GM21825 (cell line): ENCODE results near the gene GPR149.

Experiments
- ATAC-seq: cut with Tn5 transposase; IDR thresholded peaks from one replicate; pipeline ENCODE4 v1.9.1; 2021; ENCODE audit warnings: mild to moderate bottlenecking, moderate library complexity; ENCODE audit not compliant: unreplicated experiment

The GPR149 gene

DNA sequence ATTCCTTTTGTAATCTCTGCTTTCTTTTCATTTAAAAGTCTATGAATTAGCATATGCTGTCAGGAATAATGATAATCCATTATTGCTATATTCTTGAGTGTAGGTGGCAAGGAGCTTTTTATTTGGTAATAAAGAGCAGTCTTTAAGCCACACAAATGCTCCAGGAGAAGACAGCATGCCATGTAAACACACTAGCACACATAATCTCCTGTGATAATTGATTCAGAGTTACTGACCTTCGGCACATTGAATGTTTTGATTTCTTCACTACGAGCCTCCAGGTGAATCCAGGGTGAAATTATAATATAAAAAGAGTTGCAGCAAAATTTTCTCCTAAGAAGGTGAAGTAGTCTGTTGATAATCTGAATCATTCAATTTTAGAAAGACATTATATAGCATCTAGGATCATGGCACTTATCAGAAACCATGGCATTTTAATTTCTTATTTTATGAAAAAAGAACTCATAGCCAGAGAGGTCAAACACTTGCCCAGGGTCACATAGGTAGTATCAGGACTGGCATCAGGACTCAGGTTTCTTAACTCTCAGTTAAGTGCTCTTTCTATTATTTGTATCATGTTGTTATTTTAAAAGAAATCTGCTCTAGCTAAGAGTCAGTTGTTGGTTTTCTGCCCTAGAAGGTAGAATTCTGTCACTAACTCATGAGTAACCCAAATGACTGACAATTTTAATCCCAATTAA is 84.4 kb downstream of the GPR149 start:
- no peak for ATAC-seq

DNA sequence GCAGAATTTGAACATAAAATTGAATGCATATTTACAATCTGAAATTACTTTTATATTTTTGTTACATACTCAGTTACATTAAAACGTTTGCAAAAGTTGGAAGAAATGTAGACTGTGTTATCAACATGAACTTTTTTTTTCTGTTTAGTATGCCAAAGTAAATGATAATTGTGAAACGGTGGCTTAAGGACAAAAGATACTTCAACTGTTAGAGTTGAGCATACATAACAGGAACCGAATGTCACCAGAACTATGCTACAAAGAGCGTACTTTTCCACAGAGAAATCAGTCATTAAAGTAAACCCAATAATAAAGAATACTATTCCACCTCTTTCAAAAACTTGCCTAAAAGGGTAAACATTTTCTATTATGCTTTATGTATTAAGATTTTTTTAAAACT is 91.4 kb downstream of the GPR149 start:
- ATAC-seq = no peak

DNA sequence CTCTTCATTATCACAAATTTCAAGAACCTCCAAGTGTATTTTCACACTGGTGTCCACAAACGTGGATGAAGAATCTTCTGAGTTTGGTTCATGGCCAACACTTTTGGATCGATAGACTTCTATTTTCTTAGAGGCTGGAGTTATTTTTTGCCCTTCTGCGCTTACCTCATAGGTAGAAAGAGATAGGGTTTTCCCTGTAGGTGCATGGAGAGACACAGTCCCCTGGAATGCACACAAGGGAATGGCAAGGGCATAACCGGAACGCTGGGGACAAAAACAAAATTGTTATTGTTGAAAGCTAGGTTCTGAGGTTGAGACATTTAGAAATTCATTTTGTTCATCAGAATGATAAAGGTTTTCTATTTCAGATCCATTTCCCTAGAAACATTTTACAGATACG is 92.0 kb downstream of the GPR149 start:
- ATAC-seq = no peak

DNA sequence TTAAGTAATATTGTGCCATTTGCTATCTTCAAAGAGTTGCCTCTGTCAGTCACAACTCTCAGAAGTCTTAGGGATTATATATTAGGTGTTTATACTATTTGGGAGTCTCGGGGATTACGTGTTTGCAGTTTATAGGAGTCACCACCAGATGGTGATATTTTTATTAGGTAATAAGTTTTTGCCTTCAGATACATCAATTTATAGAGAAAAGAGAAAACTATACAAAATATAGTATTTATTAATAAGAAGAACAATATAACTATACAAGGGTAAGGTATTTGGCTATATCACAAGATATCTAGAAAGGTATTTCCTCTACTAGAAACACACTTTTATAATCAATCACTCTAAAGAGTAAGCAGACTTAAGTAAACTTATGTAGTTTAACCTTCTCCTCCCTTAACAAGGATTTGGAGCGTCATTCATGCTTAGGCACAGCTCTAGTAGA is 95.0 kb downstream of the GPR149 start:
- no peak for ATAC-seq

DNA sequence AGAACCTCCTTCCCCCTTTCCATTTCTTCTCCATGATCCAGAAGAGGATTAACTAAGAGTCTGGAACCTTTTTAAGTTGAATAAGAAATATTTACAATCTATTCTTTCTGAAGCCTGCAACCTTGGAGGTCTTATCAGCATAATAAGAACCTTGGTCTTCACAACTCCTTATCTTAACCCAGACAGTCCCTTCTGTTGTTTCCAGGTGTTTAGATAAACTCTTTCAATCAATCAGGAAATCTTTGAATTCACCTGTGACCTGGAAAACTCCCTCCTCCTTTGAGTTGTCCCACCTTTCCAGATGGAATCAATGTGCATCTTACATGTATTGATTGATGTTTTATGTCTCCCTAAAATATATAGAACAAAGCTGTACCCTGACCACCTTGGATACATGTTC is 102.1 kb downstream of the GPR149 start:
- ATAC-seq = no peak

DNA sequence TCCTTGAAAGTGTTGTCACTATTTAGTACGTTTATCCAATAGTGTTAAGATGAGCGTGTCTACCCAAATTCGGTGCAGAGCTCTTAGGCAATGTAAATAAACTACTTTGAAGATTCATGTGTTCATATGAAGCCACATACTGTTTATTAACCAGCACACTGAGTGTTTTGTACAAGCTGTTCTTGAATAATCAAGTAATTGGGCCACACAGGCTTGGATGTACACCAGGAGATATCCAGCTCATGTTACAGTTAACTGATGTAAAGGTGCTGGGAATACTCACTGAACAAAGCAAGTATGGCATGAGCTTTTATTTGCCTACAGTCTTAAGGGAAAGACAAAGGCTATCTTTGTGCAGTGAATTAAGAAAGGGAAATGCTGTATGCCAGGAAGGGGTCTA is 105.1 kb downstream of the GPR149 start:
- no peak for ATAC-seq

DNA sequence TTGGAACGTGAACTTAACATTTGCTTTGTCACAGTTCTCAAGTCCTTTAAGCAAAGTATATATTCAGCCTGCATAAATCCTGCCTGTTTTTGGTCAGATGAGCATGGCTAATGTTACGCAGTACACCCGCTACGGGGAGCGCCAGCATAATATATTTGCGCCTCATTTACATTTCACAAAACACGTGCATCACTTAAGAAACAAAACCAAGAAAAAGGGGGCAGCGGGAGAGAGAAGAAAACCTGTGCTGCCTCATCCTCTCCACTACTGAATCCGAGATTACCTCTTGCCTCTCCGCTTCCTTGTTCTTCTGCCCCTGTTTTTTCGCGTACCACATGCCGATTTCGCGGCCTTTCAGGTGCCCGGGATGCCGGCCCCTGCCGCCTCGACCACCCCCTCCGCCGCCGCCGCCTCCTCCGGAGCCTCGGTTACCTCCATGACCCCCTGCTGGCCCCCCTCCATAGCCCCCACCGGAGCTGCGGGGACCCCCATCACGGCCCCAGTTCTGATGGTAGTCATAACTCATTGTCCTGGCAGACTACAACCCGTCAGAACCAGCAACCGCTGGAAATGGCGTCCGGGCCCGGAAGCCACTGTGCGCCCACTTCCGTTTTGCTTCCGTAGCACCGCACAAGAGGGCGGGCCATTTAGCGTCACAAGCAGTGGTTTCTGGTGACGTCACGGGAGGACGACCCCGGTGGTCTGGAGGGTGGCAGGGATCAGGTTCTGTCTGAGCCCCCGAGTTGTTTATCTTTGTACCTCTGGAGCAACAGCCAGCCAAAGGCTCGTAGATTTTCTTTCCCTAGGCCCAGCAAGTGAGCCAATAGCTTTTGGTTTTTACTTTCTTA is 105.9 kb downstream of the GPR149 start, which contains the start of gene DHX36:
TSS of gene DHX36 (minus strand) at position 597 of the 848 bp plus-strand sequence. CDS start at position 526, 71 bp downstream.
- ATAC-seq = peak; percentile 97

DNA sequence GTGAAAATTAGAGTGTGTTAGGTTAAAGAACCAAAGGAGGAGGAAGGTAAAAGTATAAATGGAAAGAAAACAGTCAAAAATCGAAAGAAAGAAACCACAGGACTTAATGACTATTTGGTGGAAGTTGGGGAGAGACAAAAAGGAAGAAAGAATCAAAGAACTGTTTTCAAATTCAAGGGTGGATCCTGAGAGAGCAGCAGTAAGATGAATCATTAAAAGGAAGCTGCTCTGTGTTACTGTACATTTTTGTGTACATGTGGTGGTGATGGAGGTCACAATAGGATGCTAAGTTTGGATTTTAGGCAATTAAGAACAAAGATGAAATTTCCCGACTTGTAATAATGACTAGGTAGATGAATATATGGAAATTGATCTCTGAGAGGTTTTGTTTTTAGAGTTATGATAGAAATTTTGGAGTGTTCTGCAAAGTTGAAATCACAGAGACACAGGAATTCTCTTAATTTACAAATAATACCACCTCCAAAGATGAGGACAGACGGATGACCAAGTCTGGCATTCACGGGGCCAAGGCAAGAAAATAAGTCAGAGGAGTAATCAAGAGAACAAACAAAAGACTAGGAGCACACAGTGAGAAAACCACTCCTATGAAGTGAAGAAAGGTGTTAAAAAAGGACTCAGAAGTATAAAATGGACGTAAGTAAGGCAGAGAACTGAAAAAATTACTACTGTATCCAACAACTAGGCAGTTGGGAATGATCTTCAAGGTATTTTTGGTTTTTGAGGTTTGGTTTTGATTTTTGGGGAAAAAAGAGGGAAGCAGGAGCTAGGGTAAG is 112.8 kb downstream of the GPR149 start:
- ATAC-seq = no peak

DNA sequence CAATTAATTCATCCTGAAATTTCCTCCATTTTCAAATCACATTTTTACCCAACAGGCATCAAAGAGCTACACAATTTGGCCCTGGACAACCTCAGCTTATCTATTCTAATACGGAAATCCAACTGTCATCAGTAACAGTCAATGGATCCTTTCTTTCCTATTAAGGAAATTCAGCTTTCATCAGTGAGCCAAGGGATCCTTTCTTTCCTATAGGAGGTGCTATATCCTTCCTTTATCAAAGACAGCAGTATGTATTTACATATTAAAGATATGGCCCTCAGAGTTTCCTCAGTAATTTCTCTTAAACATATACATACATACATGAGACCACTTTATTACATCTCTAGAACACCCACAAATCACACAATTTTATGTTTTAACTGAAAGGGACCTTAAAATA is 115.8 kb downstream of the GPR149 start:
- ATAC-seq = no peak

DNA sequence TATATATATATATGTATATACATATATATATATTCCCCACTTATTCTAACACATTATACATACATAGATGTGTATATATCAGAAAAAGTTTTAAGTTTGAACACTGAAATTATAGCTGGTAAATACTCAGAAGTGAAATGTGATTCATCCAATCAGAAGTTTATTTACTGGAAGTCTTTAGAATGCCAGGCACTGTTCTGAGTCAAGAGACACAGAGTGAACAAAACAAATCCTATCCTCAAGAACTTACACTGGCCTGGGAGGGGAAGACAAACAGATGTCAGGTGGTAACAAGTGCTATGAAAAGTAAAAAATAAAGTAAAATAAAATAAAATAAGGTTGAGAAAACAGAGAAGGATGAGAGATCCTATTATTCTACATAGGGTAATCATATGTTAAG is 119.2 kb downstream of the GPR149 start:
- no peak for ATAC-seq

DNA sequence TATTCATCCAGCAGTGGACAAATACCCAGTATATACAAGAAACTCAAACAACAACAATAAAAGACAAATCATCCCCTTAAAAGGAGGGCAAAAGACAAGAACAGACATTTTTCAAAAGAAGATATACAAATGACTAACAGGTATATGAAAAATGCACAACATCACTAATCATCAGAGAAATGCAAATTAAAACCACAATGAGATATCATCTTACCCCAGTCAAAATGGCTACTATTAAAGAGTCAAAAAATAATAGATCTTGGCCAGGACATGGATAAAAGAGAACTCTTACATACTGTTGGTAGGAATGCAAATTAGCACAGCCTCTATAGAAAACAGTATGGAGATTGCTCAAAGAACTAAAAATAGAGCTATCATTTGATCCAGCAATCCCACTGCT is 122.6 kb downstream of the GPR149 start:
- no peak for ATAC-seq

DNA sequence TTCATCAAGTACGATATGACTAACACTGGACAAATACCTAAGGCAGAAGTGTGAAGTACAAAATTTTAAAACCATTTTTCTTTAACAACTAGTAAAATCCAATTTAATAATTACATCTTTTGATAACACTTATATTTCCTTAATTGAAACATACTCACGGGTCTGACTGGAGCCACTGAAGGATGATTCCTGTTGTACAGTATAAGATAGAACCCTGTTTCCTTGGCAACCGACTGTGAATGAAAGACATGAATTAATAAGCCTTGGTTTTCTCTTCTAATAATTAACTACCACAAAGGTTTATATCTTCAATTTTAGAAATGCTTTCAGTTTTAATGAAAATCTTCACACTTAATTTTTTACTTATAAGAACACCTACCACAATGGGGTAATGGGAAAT is 125.1 kb downstream of the GPR149 start:
- ATAC-seq = peak; percentile 45

DNA sequence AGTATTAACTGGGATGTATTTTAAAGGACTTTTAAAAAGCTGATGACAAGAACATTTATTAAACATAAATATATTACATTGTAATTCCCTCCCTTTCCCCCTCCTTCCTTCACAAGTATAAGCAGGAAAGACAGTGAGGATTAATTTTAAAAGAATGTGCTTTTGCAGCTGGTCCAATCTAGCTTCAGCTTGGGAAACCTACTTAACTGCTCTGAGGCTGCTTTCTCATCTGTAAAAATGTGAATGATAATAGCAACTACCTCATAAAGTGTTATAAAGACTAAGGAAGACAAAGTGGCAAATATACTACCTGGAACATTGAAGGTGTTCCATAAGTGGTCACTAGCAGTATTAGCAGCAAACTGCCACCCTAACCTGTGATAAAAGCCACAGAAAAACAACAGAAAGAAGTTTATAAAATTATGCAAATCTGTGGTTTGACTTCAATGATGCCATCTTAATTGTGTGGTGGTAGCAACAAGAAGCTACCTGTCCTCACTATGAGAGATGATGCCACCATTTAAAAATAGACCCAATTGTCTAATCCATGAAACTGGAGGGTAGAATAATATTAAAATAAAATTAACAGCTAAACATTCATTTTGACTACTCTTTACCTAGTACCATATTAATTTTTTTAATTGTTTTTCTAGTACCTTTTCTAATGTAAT is 125.7 kb downstream of the GPR149 start:
- ATAC-seq = no peak

DNA sequence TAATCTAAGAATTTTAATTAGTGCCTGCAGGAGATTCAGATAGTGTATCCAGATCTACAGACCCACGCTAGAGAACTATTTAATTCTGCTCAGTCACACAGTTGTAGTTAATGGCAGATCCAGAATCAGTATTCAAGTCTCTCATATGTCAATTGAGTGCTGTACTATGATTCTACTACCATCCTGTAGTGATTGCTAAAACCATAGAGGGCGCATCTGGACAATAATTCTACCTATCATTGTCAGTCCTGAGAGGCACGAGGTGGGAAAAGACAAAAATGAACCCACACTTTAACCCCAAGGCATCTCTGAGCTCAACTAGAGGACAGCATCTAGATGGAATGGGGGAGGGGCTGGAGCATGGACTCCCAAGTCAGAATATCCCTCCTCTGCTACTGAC is 128.4 kb downstream of the GPR149 start:
- ATAC-seq = no peak

DNA sequence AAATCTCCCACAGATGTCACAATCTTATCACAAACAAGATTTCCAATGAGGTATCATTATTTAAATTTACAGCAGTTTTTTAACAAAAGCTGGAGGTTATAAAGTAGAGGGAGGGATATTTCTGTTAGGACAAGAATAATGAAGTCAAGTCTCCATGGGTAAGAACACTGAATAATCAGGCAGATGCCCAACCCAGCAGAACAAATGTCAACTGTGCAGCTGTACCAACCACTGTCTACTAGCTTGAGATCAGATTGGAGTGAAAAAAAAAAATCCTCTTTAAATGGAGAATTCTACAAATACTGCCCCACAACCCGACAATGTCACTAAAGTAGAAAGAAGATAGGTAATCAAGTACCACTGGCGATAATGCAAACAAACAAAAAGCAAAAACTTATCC is 136.0 kb downstream of the GPR149 start:
- ATAC-seq = no peak

DNA sequence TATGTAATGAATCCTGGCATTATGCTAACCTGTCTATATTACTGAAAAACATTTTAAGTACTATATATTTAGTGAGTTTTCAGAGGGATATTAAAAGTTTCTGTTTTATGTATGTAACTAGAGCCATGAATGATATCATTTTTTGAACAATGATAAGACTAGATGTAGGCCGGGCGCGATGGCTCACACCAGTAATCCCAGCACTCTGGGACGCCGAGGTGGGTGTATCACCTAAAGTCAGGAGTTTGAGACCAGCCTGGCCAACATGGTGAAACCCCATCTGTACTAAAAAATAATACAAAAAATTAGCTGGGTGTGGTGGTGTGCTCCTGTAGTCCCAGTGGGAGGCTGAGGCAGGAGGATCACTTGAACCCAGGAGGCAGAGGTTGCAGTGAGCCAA is 139.8 kb downstream of the GPR149 start:
- ATAC-seq = no peak
